Stimulated activated CD8-positive, alpha-beta memory T cell treated with anti-CD3 and anti-CD28 coated beads, Interleukin-12 subunit alpha, Interleukin-12 subunit beta, amount 100 ng/mL, for 24 hours (primary cell): Measurements from ENCODE around the gene TMC2.
A peak's percentile ranks its signal among the peaks of the same experiment; 100 is the strongest.

Experiments
- DNase-seq: peaks from one replicate; pipeline ENCODE4 v3.0.0-alpha.2; 2020; ENCODE audit errors: extremely low read depth

TMC2 gene

GRCh38 chr20:2625062-2625461, 88.7 kb downstream of the TMC2 start:
- no peak for DNase-seq

GRCh38 chr20:2626853-2627541, 90.6 kb downstream of the TMC2 start:
- DNase-seq: no peak

- DNase-seq: no peak
Measured at GRCh38 chr20:2631228-2631627, 94.9 kb downstream of the TMC2 start.

- DNase-seq: no peak
Measured at GRCh38 chr20:2633381-2633780, 97.0 kb downstream of the TMC2 start.

- DNase-seq: no peak
Measured at GRCh38 chr20:2637246-2637645, 100.9 kb downstream of the TMC2 start.

GRCh38 chr20:2640260-2640659, 103.9 kb downstream of the TMC2 start:
- no peak for DNase-seq

GRCh38 chr20:2640899-2641298, 104.5 kb downstream of the TMC2 start:
- DNase-seq: no peak

- DNase-seq: no peak
Measured at GRCh38 chr20:2643708-2644107, 107.3 kb downstream of the TMC2 start.

GRCh38 chr20:2651772-2652723, 115.7 kb downstream of the TMC2 start, which contains the start of gene NOP56:
TSS of gene NOP56 (plus strand) at chr20:2652632. CDS start at chr20:2652661, 29 bp downstream.
- peak; percentile 80 for DNase-seq

GRCh38 chr20:2652724-2653555, 116.6 kb downstream of the TMC2 start:
- DNase-seq: peak; percentile 14

- DNase-seq: no peak
Measured at GRCh38 chr20:2653556-2654383, 117.4 kb downstream of the TMC2 start.

GRCh38 chr20:2654384-2654822, 118.0 kb downstream of the TMC2 start:
- DNase-seq: no peak

- no peak for DNase-seq
Measured at GRCh38 chr20:2654831-2655230, 118.5 kb downstream of the TMC2 start.

GRCh38 chr20:2655331-2656116, 119.2 kb downstream of the TMC2 start:
- DNase-seq: no peak

GRCh38 chr20:2656471-2657117, 120.2 kb downstream of the TMC2 start:
- no peak for DNase-seq

- no peak for DNase-seq
Measured at GRCh38 chr20:2657241-2657640, 120.9 kb downstream of the TMC2 start.

- no peak for DNase-seq
Measured at GRCh38 chr20:2657674-2658073, 121.3 kb downstream of the TMC2 start.

GRCh38 chr20:2658414-2659354, 122.3 kb downstream of the TMC2 start:
- DNase-seq: no peak

- no peak for DNase-seq
Measured at GRCh38 chr20:2659547-2659946, 123.2 kb downstream of the TMC2 start.
